Activated CD8-positive, alpha-beta T cell treated with anti-CD3 and anti-CD28 coated beads, Interleukin-2, amount 10 ng/mL, durations not matched to agents 7 days and 5 days (primary cell): ENCODE measurements around the gene KRTAP9-3. TPM values are rescaled to one million over a fixed set of nuclear protein-coding genes. Genes with fewer than 3 reads are reported as not detected.

Experiments used
- total RNA-seq, 2 experiments: library from RNA; stranded (reverse); gene quantifications; one replicate each; pipeline ENCODE4 v1.2.3, GENCODE V29; 2021

The KRTAP9-3 gene
- total RNA-seq, 2 experiments from 2014 or later: not detected

Other genes starting within 250 kb of the KRTAP9-3 start
- gene KRT40, start 248.1 kb upstream of the KRTAP9-3 start, total RNA-seq: not detected
- gene KRTAP3-3, start 238.3 kb upstream of the KRTAP9-3 start, total RNA-seq: not detected
- not detected for gene KRTAP3-2, start 232.5 kb upstream of the KRTAP9-3 start, total RNA-seq
- not detected for gene KRTAP3-1, start 223.3 kb upstream of the KRTAP9-3 start, total RNA-seq
- gene KRTAP1-5, start 205.2 kb upstream of the KRTAP9-3 start, total RNA-seq: not detected
- gene KRTAP1-4, start 202.3 kb upstream of the KRTAP9-3 start, total RNA-seq: not detected
- gene KRTAP1-3, start 197.6 kb upstream of the KRTAP9-3 start, total RNA-seq: not detected
- not detected for gene KRTAP1-1, start 191.0 kb upstream of the KRTAP9-3 start, total RNA-seq
- gene KRTAP2-1, start 185.1 kb upstream of the KRTAP9-3 start, total RNA-seq: not detected
- gene KRTAP2-2, start 177.2 kb upstream of the KRTAP9-3 start, total RNA-seq: not detected
- gene KRTAP2-3, start 172.3 kb upstream of the KRTAP9-3 start, total RNA-seq: not detected
- gene KRTAP2-4, start 166.6 kb upstream of the KRTAP9-3 start, total RNA-seq: not detected
- gene KRTAP4-7, start 148.3 kb upstream of the KRTAP9-3 start, total RNA-seq: not detected
- not detected for gene KRTAP4-8, start 134.3 kb upstream of the KRTAP9-3 start, total RNA-seq
- gene KRTAP4-16, start 130.2 kb upstream of the KRTAP9-3 start, total RNA-seq: not detected
- gene KRTAP4-9, start 127.1 kb upstream of the KRTAP9-3 start, total RNA-seq: not detected
- not detected for gene KRTAP4-11, start 114.1 kb upstream of the KRTAP9-3 start, total RNA-seq
- not detected for gene KRTAP4-12, start 108.3 kb upstream of the KRTAP9-3 start, total RNA-seq
- not detected for gene KRTAP4-6, start 91.9 kb upstream of the KRTAP9-3 start, total RNA-seq
- not detected for gene KRTAP4-5, start 82.6 kb upstream of the KRTAP9-3 start, total RNA-seq
- gene KRTAP4-4, start 71.7 kb upstream of the KRTAP9-3 start, total RNA-seq: not detected
- gene KRTAP4-3, start 64.2 kb upstream of the KRTAP9-3 start, total RNA-seq: not detected
- not detected for gene KRTAP4-2, start 54.2 kb upstream of the KRTAP9-3 start, total RNA-seq
- gene KRTAP4-1, start 47.5 kb upstream of the KRTAP9-3 start, total RNA-seq: not detected
- not detected for gene KRTAP9-1, start 42.6 kb upstream of the KRTAP9-3 start, total RNA-seq
- not detected for gene KRTAP9-2, start 5.8 kb upstream of the KRTAP9-3 start, total RNA-seq
- gene KRTAP9-8, start 5.5 kb downstream of the KRTAP9-3 start, total RNA-seq: not detected
- gene KRTAP9-4, start 17.2 kb downstream of the KRTAP9-3 start, total RNA-seq: not detected
- not detected for gene KRTAP9-9, start 22.9 kb downstream of the KRTAP9-3 start, total RNA-seq
- not detected for gene KRTAP9-6, start 32.9 kb downstream of the KRTAP9-3 start, total RNA-seq
- gene KRTAP9-7, start 43.2 kb downstream of the KRTAP9-3 start, total RNA-seq: not detected
- not detected for gene KRTAP29-1, start 70.4 kb downstream of the KRTAP9-3 start, total RNA-seq
- not detected for gene KRTAP16-1, start 76.9 kb downstream of the KRTAP9-3 start, total RNA-seq
- gene KRTAP17-1, start 83.3 kb downstream of the KRTAP9-3 start, total RNA-seq: not detected
- not detected for gene KRT33A, start 118.4 kb downstream of the KRTAP9-3 start, total RNA-seq
- gene KRT33B, start 137.4 kb downstream of the KRTAP9-3 start, total RNA-seq: not detected
- gene KRT34, start 149.9 kb downstream of the KRTAP9-3 start, total RNA-seq: not detected
- not detected for gene KRT31, start 165.2 kb downstream of the KRTAP9-3 start, total RNA-seq
- gene KRT37, start 192.1 kb downstream of the KRTAP9-3 start, total RNA-seq: not detected
- not detected for gene KRT38, start 208.5 kb downstream of the KRTAP9-3 start, total RNA-seq
- not detected for gene KRT32, start 234.9 kb downstream of the KRTAP9-3 start, total RNA-seq
- not detected for gene KRT35, start 248.7 kb downstream of the KRTAP9-3 start, total RNA-seq